HG03159 (cell line): ENCODE results near the gene EFL1.
"Not testable (repeated sequence)": the region's sequence is repeated elsewhere in the genome, so short reads cannot be mapped to it uniquely, and the experiment has no call there.

Experiments
- ATAC-seq: cut with Tn5 transposase; IDR thresholded peaks from one replicate; pipeline ENCODE4 v1.9.1; 2021; ENCODE audit warnings: mild to moderate bottlenecking, moderate library complexity; ENCODE audit not compliant: unreplicated experiment

The EFL1 gene

GRCh38 chr15:82204575-82204974 is 58.0 kb downstream of the EFL1 start:
- ATAC-seq = not testable (repeated sequence)

- ATAC-seq = peak; percentile 78
Observed at GRCh38 chr15:82197733-82198594, 64.6 kb downstream of the EFL1 start.

- ATAC-seq = no peak
Observed at GRCh38 chr15:82196353-82196752, 66.2 kb downstream of the EFL1 start.

- ATAC-seq = not testable (repeated sequence)
Observed at GRCh38 chr15:82195818-82196217, 66.7 kb downstream of the EFL1 start.

- not testable (repeated sequence) for ATAC-seq
Observed at GRCh38 chr15:82194488-82194887, 68.0 kb downstream of the EFL1 start.

GRCh38 chr15:82193435-82193834 is 69.1 kb downstream of the EFL1 start:
- not testable (repeated sequence) for ATAC-seq

- ATAC-seq = not testable (repeated sequence)
Observed at GRCh38 chr15:82192394-82192793, 70.1 kb downstream of the EFL1 start.

- peak; percentile 80 for ATAC-seq
Observed at GRCh38 chr15:82186719-82187406, 75.7 kb downstream of the EFL1 start.

GRCh38 chr15:82186161-82186560 is 76.4 kb downstream of the EFL1 start:
- no peak for ATAC-seq

GRCh38 chr15:82184776-82185175 is 77.8 kb downstream of the EFL1 start:
- no peak for ATAC-seq

GRCh38 chr15:82184355-82184754 is 78.2 kb downstream of the EFL1 start:
- ATAC-seq = no peak

GRCh38 chr15:82183121-82184031 is 79.2 kb downstream of the EFL1 start:
- ATAC-seq = no peak

GRCh38 chr15:82181371-82181770 is 81.2 kb downstream of the EFL1 start:
- ATAC-seq = no peak

- no peak for ATAC-seq
Observed at GRCh38 chr15:82178061-82178460, 84.5 kb downstream of the EFL1 start.

GRCh38 chr15:82177291-82178010 is 85.1 kb downstream of the EFL1 start:
- ATAC-seq = no peak

- no peak for ATAC-seq
Observed at GRCh38 chr15:82176542-82176941, 86.0 kb downstream of the EFL1 start.

- ATAC-seq = no peak
Observed at GRCh38 chr15:82174471-82175235, 87.9 kb downstream of the EFL1 start.

GRCh38 chr15:82173108-82173507 is 89.4 kb downstream of the EFL1 start:
- ATAC-seq = no peak

- ATAC-seq = no peak
Observed at GRCh38 chr15:82172506-82172905, 90.0 kb downstream of the EFL1 start.

- ATAC-seq = no peak
Observed at GRCh38 chr15:82168757-82169156, 93.8 kb downstream of the EFL1 start.
